Non-pigmented ciliary epithelial cell (primary cell): ENCODE data around the gene DIP2C.
A peak's percentile ranks its signal among the peaks of the same experiment; 100 is the strongest.
"Not testable (repeated sequence)": the region's sequence is repeated elsewhere in the genome, so short reads cannot be mapped to it uniquely, and the experiment has no call there.

ENCODE experiments used
- DNase-seq: peaks from one replicate; pipeline ENCODE4 v3.0.0-alpha.2; 2010; ENCODE audit warnings: low read depth

DIP2C gene

DNA sequence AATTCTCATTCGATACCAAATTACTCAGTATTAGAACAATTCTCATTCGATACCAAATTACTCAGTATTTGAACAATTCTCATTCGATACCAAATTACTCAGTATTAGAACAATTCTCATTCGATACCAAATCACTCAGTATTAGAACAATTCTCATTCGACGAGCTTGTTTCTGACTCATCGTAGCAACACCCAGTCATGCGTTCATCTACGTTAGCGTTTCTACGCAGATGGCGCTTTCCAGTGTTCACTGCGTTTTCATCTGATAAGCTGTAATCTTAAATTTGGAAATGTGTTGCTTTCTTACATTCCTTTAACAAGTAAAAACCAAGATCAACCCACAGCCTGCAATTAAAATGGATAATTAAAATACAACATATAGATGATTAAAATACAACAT is 277.9 kb downstream of the DIP2C start:
- DNase-seq, result no peak

DNA sequence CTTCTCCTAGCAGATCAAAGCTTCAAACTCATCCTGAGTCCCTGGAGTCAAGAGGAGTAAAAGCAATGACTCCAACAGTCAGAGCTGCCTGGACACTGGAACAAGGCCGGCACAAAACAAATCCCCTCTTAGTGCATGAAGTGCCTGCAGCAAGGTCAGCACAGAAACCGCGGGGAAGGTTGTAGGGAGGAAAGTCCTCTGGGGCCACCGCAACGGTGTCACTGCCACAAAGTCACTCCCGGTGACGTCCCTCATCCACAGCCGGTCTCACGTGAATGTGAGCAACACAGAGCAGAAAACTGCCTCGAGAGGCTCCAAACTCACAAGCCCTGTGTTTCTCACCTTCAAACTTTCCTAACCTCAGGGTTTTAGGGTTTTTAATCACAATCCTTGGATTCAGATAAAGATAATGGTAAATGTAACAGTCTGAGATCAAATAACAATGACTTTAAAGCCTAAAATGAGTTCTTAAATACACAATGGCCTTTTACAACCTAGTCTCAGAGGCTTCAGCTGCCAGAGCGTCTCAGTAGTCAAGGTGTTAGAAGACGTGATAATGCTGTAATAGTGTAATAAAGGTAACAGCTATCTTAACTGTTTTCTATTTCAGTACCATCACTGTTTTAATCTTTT is 279.9 kb downstream of the DIP2C start:
- DNase-seq, result no peak

DNA sequence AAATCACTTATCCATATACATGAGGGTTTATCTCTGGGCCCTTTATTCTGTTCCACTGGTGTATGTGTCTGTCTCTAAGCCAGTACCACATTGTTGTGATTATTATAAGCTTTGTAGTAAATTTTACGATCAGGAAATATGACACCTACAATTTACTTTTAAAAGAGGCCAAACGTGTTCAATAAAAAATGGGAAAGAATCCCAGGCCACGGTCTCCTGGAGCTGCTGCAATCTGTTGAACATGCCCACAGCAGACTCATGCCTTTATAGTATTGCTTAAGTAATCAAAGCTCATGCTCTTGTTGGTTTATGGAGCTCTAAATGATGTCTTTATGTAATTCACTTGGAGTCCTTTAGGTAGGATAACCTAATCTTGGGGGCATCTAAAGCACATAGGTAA is 281.2 kb downstream of the DIP2C start:
- no peak for DNase-seq

DNA sequence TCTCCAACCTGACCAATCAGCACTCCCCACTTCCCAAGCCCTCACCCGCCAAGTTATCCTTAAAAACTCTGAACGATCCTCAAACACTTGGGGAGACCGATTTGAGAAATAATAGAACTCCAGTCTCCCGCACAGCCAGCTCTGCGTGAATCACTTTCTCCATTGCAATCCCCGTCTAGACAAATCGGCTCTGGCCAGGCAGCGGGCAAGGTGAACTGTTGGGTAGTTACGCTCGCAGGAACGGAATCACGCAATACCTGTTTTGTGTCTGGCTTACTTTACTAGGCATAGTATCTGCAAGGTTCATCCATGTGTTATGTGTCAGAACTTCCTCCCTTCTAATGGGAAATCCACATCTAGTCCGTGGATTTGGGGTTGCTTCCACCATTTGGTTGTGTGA is 282.5 kb downstream of the DIP2C start:
- DNase-seq, result no peak

DNA sequence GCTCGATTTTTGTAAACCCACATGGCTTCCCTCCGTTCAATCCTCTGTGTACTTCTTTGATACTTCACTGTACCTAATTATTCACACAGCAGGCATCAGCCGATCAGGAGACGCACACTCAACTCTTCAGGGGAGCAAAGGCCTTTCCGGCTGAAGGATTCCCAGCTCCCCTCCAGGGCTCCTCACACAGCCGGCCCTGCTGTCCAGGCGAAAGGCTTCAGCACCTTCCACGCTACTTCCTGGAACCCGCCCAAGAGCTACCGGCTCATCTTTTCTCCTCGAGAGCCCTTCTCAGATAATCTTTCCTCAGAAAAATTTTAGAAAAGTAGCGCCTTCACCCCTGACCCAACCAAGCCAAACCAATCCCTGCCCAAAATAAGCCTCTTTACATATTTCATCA is 283.8 kb downstream of the DIP2C start:
- DNase-seq, result no peak

DNA sequence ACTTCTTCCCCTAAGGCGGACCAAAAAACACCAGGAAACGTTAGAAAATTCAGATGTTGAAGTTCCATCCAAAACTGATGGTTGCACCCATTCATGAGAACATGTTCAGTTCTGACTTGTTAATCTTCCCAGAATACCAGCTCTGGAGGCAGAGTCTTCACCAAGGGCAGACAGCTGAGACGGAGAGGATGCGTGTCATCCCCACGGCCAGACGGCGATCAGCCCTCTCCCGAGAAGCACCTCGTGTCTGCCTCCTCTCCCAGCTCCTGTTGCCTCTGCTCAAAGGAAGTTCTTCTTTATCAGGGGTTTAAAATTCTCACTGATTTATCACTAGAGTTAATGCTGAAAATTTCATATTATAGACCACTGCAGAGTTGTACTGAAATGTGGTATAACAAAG is 284.5 kb downstream of the DIP2C start:
- DNase-seq, result no peak

DNA sequence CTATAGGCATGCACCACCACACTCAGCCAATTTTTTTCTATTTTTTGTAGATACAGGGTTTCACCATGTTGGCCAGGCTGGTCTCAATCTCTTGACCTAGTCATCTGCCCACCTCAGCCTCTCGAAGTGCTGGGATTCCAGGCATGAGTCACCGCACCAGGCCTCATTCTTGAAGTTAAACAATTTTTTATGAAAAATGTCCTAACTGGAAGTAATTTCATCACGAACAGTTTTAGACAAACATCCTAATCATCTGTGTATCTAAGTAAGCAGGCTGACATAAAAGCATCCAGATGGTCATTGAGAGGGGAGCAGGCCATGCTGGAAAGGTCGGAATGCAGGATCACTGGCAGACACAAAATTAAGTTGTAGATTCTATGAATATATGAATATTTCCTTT is 285.1 kb downstream of the DIP2C start:
- peak; percentile 61 for DNase-seq

DNA sequence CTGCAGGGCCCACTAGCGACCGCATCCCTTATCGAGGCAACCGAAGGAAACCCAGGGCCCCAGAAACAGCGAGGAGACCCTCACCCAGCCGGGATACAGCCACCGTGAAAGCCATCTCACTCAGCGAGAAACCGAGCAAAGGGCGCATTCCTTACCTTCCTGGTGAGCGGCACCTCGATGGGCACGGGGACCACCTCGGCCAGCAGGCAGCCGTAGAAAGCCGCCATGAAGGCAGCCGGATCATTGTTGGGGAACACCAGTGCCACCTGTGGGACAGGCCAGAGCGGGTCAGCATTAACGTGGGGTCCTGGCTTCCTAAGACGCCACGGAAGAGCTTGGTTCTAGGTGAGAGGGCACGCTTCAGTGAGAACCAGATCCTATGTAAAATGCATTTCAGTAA is 290.5 kb downstream of the DIP2C start:
- DNase-seq, result no peak

DNA sequence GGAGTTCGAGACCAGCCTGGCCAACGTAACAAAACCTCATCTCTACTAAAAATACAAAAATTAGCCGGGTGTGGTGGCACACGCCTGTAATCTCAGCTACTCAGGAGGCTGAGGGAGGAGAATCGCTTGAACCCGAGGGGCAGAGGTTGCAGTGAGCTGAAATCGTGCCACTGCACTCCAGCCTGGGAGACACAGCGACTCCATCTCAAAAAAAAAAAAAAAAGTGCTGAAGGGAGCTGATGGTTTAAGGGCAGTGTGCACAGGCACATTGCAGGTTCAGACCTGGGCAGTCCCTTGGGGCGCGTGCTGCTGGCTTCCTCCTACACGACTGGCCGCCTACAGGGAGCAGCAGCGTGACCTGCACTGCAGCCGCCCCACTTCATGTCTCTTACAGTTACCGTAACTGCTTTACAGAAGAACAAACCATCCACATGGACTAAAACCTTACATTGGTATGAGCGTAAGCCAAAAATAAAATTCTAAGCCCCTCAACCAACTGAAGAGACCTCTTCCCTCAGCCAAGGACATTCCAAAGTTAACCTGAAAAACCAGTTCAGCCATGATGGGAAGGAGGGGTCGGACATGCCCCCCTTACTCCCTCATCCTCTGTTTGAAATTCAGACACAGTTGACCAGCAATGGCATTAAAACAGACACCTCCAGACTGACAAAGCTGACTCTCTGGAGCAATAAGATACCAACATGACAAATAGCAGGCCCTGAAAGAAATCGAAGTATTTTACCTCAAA is 292.0 kb downstream of the DIP2C start:
- DNase-seq, result no peak

DNA sequence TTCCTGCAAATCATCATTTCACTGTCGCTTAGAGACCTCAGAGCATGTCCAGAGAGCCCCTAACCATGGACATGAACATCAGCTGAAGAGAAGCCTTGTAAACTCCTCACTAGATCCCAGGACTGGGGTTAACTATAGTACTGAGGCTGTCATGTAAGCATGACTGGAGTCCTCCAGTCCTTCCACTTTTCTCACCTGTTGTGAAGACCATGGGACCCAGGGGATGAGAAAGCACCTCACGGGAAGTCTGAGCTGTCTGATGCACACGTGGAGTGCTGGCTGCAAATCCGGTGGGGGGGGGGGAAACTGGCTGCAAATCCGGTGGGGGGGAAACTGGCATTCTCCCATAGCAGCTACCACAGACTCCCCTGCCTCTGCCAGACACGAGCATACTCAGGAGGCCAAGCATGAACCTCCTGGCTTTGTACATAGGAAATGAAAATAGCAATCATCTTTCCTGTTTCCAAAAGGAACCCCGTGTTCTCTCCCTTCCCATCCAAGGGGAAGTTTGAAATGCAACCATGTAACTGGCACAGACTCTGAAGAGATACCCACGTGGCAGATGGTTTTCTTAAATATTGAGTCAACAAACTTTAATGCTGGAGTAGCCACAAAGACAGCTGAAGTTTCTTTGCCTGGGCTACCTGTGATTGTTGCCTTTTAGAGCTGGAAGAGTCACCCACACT is 292.8 kb downstream of the DIP2C start:
- no peak for DNase-seq

DNA sequence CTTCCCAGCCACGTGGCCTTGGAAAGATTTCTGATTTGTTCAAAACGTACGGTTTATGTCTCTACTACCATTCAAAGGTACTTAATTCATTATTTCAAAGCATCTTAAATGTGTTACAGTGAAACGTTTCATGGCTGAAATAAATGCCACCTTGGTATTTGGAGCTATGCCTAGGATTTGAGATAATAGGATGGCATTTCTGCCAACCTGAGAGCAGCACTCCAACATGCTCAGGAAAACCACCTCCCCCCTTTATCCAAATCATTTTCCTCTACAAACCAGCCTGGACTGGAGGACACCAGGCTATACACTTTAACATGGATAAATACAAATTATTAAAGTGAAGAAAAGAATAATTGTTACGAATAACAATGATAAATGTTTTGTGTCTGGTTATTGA is 293.4 kb downstream of the DIP2C start:
- DNase-seq, result no peak

DNA sequence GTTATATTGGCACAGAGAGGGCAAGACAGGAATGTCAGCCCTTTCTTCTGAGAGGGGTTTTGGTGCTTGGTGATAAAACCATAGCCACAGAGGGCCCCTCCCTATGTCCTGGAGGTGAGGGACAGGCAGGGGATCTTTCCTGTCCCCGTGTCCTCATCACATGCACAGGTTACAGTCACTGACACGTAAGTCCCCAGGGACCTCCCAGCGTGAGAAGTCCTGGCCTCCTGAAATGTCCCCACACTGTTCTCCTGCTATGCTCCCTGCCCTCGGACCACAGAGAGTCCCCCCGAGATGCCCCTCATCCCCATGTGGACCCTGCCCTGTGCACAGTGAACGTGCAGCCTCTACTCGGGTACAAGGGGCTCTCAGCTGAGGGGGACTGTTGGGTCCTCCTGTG is 293.8 kb downstream of the DIP2C start:
- DNase-seq, result no peak

DNA sequence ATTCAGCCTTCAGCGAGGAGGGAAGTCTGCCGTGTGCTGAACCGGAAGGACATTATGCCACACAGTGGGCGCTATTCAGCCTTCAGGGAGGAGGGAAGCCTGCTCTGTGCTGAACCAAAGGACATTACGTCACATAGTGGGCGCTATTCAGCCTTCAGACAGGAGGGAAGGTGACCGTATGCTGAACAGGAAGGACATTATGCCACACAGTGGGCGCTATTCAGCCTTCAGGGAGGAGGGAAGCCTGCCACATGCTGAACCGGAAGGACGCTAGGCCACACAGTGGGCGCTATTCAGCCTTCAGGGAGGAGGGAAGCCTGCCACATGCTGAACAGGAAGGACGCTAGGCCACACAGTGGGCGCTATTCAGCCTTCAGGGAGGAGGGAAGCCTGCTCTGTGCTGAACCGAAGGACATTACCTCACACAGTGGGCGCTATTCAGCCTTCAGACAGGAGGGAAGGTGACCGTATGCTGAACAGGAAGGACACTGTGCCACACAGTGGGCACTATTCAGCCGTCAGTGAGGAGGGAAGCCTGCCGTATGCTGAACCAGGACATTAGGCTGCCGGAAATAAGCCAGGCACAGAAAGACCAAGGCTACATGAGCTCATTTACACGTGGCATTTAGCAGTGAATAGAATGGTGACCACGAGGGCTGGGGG is 294.9 kb downstream of the DIP2C start:
- DNase-seq, result not testable (repeated sequence)

DNA sequence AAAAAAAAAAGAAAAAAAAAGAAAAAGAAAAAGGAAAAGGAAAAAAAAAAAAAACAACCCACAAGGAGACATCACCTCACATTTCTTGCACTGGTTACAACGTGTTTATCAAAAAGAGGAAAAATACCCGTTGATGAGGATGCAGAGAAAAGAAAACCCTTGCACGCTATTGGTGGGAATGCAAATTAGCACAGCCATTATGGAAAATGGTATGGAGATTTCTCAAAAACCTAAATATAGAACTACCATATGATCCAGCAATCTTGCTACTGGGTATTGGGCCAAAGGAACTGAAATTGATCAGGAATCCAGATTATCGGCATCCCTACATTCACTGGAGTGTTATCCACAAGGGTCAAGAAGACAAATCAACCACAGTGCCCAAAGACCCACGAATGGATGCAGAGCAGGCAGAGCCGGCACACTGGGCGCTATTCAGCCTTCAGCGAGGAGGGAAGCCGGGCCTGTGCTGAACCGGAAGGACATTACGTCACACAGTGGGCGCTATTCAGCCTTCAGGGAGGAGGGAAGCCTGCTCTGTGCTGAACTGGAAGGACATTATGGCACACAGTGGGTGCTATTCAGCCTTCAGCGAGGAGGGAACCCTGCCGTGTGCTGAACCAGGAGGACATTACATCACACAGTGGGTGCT is 295.6 kb downstream of the DIP2C start:
- no peak for DNase-seq

DNA sequence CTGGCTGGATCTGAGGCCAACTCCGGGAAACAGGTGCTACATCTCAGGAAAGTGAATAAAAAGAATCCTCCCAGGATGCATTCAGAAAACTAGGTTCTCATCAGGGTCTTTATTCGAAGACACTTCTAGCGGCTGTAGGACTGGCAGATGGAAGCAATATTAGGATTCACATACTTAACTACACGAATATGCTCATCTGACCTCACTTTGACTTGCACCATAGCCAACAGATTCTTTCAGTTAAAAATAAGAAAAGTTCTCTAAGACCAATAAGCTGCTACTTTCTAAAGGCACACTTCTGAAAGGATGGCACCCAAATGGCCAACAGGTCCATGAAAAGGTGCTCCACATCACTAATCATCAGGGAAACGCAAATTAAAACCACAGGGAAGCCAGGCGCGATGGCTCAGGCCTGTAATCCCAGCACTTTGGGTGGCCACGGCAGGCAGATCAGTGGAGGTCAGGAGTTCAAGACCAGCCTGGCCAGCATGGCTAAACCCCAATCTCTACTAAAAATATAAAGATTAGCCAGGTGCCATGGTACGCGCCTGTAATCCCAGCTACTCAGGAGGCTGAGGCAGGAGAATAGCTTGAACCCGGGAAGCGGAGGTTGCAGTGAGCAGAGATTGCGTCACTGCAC is 296.2 kb downstream of the DIP2C start:
- no peak for DNase-seq

DNA sequence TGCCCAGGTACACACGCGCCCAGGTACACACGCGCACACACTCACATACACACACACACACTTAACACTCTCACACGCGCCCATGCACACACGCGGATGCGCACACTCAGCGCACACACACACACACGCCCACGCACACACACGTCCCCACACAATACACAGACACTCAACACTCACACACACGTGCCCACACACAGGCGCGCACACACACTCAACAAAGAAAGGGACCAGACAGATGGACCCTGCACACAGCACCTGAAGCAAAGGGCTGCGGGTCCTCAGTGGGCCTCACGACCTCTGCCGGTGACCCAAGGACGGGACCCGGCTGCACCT is 296.8 kb downstream of the DIP2C start:
- DNase-seq, result no peak

DNA sequence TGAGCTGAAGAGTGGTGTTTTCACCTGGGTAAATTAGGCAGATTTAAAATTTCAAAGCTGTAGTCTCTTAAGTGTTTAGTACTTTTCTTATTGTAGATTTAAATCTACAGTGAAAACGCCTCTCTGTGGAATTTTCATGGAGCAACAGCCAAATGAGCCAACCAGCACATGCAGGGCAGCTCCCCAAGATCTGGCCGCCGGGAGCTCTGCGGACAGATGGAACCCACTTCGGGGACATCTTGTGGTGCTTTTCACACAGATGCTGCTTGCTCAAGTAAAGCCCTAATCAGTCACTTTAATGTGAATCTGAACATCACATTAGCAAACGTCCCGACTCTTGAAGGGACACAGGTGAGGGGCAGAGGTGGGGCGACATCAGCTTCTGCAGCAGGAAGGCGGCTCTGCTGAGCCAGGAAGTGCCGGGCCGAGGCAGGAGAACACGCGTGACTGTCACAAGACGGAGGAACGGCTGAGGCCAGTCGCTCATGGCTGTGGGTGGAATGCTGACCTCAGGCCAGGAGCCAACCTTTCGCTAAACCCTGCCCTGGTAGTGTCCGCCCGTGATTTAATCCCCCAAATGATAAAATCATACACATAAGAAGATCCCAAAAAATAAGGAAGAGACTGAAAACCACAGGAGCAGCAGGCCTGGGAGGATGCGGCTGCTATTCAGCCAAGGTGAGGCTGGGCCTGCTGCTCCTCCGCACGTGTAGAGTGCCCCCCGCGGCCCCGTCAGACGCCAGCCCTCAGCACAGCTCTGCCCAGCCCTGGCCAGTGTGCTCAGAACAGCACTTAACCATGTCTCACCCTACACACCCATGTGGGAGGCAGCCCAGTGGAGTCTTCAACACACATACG is 297.4 kb downstream of the DIP2C start:
- no peak for DNase-seq

DNA sequence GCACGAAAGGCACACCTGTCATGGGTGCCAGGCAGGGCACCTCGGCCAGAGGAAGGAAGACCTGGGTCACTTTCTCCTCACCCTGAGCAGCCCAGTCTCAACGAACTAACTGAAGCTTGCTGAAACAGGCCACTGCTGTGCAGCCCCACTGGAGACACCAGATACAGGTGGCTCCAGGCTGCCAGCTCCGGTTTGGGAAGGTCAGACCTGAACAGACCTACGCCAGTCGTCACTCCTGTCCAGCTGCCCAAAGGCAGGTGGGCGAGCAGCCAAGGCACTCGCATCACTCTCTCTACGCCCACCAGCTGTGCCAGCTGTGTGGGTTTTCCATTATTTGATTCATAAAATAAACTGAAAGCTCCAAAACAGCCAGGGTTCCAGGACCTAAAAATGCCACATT is 298.2 kb downstream of the DIP2C start:
- DNase-seq, result no peak

DNA sequence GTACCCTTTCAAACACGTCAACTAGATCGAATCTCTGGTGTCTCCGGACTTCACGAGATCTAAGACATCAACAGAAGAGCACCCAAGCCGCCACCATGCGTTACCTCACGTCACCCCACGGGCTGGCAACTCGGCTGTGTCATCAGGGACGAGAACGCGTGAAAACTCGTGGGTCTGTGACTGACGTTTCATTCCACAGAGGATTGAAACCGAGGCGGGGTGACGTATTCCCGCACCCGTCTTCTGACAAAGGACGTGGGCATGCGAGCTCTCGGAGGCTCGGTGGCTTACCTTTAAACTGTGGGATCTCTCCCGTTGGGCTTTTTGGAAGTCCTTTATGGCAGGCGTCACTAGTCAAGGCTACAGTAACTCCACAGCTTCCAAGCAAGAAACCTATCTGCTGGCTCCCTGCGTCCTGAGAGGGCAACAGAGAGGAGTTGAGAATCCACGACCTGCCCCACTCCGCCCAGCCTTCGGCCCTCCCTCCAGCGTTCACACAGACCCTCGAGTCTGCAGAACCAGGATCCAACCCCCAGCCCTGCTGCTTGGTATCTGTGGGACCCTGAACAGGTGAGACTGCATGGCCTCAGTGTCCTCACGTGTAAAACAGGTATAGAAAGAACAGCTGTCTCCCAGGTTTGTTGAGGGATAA is 298.9 kb downstream of the DIP2C start:
- no peak for DNase-seq

DNA sequence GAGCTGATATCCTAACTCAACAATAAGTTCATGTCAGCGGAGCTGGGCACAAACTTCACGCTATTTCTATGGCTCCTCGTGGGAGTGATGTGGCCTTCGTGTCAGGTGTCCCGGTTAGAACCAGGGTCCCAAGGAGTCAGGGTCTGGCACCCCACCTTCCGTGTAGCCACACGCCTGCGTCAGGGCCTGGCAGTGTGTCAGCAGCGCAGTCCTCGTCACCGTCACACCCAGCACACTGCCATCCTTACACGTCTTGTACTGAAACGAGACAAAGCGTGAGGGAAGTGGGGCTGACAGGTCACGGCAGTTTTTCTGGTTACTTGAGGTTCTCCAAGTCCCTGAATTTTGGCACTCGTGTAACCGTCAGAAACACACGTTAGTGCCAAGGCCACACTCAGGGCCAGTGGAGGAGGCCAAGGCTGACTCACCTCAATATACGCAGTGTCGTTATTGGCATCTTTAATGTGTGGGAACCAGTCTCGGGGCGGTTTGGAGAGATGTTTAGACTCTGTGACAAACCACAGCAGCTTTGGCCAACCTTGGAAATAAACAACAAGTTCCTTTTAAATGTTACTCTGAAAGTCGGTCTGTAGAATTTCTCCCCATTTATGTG is 299.5 kb downstream of the DIP2C start:
- no peak for DNase-seq
